Activated gamma-delta T cell (primary cell): ENCODE results near the gene MRPL38.

Experiments used
- DNase-seq: peaks from one replicate; lab custom pipeline; 2025; lab: John Stamatoyannopoulos, UW
- total RNA-seq, 2 donors: gene quantifications; one replicate each; lab custom pipeline; 2026; lab: John Stamatoyannopoulos, UW

MRPL38 gene
- 10.2 to 17.4 reads per million in 2 donors for total RNA-seq

- DNase-seq: peak; percentile 92
Measured at GRCh38 chr17:75904749-75905521, at the start of gene MRPL38. TSS of gene MRPL38 (minus strand) at chr17:75904884. CDS start at chr17:75904875, 9 bp downstream.

DNA sequence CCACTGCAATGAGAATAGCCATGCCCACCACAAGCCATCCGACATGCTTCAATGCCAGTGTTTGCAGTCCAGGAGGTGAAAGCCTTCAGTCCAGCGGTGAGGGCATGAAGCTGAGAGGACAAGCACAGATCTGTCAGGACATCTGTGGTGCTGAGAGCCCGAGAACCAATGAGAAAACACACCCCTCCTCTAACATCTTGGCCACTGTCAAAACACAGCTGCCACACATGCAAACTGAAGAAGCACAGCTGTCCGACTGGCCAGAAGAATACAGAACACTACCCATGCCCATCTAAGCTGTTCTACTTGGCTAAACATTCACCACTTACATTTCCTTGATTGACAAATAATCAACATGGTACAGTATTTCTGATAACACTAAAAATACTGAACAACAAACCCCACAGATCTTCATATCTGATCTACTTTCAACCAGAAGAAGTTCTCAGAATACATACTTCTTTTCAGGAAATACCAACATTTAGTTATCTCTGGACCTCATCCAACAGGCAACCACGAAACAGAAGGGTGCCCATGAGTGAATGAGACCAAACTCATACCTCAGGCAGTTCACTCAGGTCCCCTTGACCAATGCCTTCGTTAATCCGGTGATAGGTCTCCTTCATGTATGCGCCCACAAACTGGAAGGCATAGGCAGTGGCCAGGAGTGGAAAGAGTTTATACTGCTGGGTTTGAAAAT lies 46.3 kb upstream of the MRPL38 start:
- DNase-seq: no peak

GRCh38 chr17:75950421-75950820 lies 45.7 kb upstream of the MRPL38 start:
- DNase-seq: no peak

DNA sequence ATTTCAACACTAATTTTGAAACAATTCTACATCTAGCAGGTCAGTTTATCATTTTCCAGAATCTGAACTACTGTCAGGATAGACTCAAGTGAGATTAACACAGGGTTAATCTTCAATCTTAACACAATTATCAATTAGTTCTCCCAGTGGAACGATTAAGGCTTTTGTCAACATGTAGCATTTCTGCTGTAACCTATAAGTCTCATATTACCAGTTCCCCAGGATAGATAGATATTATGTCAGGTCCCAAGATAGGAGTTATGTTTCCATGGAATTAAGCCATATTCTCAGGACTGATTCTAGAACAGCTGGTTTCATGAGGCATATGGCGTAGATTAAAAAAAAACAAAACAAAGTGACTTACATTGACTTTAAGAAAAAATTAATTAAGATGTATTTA lies 40.5 kb upstream of the MRPL38 start:
- DNase-seq: no peak

DNA sequence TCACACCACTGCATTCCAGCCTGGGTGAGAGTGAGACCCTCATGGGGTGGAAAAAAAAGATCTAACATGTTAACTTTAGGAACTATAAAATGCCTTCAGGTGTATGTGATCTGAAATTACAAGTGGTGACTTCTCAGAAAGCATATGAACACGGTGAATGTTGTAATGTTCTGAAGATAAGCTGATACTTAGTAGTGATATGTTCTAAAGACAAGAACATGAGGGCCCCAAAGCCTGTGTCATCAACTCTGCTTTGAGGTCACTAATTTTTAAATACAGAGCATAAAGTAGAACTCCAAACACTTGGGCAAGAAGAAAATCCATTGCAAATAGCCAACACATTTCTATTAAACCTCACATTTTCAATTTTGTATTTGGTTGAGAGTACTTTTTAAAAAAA lies 38.8 kb upstream of the MRPL38 start:
- DNase-seq: no peak

DNA sequence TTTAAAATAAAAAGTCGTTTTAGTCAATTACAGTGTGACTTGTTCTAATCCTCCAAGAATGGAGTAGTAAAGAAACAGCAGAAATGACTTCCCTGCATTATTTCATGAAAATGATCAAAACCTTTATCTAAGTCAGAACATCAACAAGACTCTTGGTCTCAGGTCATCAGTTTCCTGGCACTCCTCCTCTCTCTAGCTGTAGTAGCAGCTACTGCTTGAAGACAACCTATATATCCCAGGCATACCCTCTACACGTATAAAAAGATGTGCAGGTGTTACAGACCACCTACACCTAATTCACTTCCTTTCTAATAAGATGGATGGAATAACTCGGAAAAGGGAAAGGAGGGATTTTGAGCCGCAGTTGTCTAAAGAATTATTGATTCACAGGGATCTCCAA lies 37.8 kb upstream of the MRPL38 start:
- no peak for DNase-seq

- no peak for DNase-seq
Measured at GRCh38 chr17:75941442-75941819, 36.7 kb upstream of the MRPL38 start.

DNA sequence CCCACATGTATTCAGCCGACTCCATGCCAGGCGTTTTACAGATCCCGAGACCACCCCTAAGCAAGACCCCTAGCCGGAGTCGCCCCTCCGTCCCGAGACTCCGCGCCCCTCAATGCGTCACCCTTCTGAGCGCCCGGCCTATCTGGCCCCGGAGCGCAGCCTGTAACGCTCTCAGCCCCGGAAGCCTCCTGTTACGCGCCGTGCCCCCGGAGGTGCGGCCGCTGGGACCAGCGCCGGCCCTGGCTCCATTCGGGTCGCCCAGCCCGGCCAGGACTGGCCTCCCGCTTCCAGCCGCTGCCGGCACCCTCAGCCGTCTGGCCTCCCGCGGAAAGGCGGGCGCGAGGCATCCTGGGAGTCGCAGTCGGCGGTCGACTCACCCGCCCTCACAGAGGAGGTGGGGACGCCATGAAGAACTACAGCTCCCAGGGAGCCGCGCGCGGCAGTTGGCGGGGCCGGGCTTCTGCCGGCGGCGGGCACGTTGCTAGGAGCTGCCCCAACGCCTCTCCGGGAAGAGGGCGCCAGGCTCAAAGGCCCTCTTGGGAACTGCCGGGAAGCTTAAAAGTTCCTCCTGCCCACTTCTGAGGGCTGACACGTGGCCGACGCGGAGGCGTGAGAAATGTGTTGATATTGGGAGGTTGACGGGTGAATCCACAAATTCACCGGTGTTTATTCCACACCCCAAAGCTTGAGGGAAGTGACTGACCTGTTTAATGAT lies 36.2 kb upstream of the MRPL38 start, which contains the start of gene FBF1:
TSS of gene FBF1 (minus strand) at position 316 of the 715 bp plus-strand sequence. CDS start 2,893 bp downstream, outside the sequence.
- DNase-seq: peak; percentile 82

- DNase-seq: no peak
Measured at GRCh38 chr17:75937652-75938051, 33.0 kb upstream of the MRPL38 start.

GRCh38 chr17:75933808-75934207 lies 29.1 kb upstream of the MRPL38 start:
- no peak for DNase-seq

GRCh38 chr17:75932852-75933251 lies 28.2 kb upstream of the MRPL38 start:
- DNase-seq: no peak

DNA sequence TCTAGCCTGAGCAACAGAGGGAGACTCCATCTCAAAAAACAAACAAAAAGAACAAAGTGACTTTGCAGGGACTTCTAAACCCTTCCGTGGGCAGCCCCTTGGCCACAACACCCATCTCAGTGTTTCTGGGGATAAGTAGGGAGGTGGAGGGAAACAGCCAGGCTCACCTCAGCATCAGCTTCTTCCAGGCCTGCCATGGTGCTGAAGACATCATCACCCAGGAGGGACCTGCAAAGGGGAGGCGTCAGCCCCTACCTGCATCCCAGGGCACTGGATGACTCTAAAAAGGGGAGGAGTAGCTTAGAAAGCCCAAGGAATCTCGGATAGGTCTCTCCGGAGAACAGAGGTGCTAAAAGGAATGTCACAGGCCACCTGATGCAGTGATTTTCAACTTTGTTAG lies 26.4 kb upstream of the MRPL38 start:
- DNase-seq: no peak

GRCh38 chr17:75927286-75927922 lies 22.7 kb upstream of the MRPL38 start:
- no peak for DNase-seq

- no peak for DNase-seq
Measured at GRCh38 chr17:75926456-75926855, 21.8 kb upstream of the MRPL38 start.

DNA sequence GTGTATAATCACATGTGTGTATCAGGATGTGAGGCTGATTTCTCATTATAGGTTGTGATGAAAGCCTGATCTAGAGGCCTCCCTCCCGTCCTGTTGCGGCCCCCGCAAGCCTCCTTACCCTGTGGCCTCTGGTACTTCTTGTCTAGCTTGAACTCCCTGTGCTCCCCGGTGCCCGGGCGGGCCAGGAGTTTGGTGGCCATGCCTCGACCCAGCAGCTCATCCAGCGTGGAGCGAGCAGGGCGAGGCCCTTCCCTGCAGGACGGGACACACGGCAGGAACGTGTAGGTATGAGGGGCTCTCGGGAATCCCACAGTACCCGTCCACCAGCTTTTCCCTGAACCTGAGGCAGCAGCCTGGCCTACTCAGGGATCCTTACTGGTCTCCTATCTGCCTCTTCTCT lies 21.2 kb upstream of the MRPL38 start:
- no peak for DNase-seq

DNA sequence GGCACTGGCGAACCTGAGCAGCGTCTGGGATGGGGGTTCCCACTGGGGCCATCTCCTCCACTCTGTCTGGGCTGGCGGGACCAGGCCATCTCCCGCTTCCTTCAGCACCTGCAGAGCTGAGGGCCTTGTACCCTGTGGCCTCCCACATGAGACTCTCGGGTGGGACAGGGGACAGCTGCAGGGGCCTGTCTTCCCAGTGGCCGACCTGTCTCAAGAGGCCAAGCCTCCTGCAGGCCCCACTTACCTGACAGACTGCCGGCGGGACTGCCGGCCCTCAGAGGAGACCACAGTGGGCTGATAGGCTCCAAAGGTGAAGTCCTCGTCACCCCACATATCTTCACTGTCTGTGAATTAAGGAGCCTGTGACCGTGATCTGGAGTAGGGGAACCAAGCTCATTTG lies 20.4 kb upstream of the MRPL38 start:
- DNase-seq: no peak

- no peak for DNase-seq
Measured at GRCh38 chr17:75922963-75923874, 18.5 kb upstream of the MRPL38 start.

- DNase-seq: no peak
Measured at GRCh38 chr17:75922173-75922961, 17.7 kb upstream of the MRPL38 start.

DNA sequence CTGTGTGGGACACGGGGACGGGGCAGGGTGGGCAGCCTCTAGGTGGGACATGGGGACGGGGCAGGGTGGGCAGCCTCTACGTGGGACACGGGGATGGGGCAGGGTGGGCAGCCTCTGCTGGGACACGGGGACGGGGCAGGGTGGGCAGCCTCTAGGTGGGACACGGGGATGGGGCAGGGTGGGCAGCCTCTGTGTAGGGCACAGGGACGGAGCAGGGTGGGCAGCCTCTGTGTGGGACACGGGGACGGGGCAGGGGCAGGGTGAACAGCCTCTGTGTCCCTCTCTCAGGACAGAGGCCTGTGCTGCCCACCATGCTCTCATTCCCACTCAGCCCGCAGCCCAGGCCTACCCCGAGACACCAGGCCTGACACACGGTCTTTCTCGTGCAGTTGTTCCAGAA lies 16.9 kb upstream of the MRPL38 start:
- no peak for DNase-seq

DNA sequence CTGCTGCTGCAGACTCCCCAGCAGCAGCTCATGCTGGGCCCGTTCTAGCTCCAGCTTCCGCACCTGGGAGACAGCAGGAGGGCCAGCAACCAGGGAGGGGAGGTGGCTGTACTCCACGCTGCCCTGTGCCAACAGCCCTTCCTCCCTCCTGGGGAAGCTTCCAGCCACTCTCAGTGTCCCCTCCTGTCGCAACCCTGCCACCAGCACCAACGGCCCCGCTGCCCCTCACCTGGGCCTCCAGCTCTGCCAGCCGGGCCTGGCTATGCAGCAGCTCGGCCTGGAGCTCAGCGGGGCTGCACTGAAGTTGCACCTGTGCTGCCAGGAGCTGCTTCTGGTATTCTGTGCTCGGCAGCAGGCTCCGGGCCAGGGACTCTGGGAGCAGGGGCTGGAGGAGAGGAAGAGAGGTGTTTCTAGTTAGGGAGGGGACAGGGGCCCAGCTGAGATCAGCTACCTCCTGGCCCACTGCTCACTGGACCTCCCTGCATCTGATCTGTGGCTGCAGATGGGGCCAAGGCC lies 15.4 kb upstream of the MRPL38 start:
- no peak for DNase-seq
